Caco-2 (cell line): ENCODE results near the gene RHOU. TPM values are rescaled to one million over a fixed set of nuclear protein-coding genes. Genes with fewer than 3 reads are reported as not detected.
A peak's percentile ranks its signal among the peaks of the same experiment; 100 is the strongest.

ENCODE experiments used
- BruUV-seq: library from RNA; stranded (reverse); fragments of 400-500 nt; replicated peaks from 2 replicates; lab custom pipeline; 2021; lab: Mats Ljungman, UMichigan
- CTCF ChIA-PET: fragments of 300-600 bp; sonication (Branson Sonifier 250); formaldehyde crosslinking; loops from one replicate; lab custom pipeline; 2022; ENCODE audit warnings: antibody characterized with exemption; lab: Charles Lee
- POLR2A ChIA-PET: fragments of 300-600 bp; sonication (Branson Sonifier 250); formaldehyde crosslinking; loops from one replicate; lab custom pipeline; 2022; ENCODE audit warnings: antibody characterized with exemption; lab: Charles Lee
- DNase-seq, 2 experiments: peaks; one replicate each; pipeline versions ENCODE4 v3.0.0 to v3.0.0-alpha.2; 2020 to 2022
- H3K27me3 ChIP-seq: replicated peaks from 2 replicates; pipeline ENCODE4 v1.6.0; 2011; ENCODE audit warnings: low read length; ENCODE audit not compliant: control insufficient read depth, insufficient read depth
- H3K36me3 ChIP-seq: 2 replicates; pipeline ENCODE4 v1.5.1; 2011; ENCODE audit warnings: low read length; ENCODE audit not compliant: control insufficient read depth, insufficient read depth
- H3K4me1 ChIP-seq: fragments of 250-450 bp; sonication (Bioruptor Pico); 2 replicates; pipeline ENCODE4 v1.5.1; 2020; ENCODE audit warnings: mild to moderate bottlenecking
- H3K4me3 ChIP-seq: 2 replicates; pipeline ENCODE4 v1.5.1; 2011; ENCODE audit warnings: low read depth, mild to moderate bottlenecking, control low read depth, low read length
- H3K9me3 ChIP-seq: fragments of 250-450 bp; sonication (Bioruptor Pico); 2 replicates; pipeline ENCODE4 v1.5.1; 2020; ENCODE audit warnings: mild to moderate bottlenecking, moderate library complexity
- H3K27ac Mint-ChIP-seq: one replicate; pipeline ENCODE4 v1.8.0; 2022; ENCODE audit warnings: mixed read lengths; ENCODE audit not compliant: unreplicated experiment
- H3K27me3 Mint-ChIP-seq: one replicate; pipeline ENCODE4 v1.8.0; 2022; ENCODE audit warnings: mixed read lengths; ENCODE audit not compliant: insufficient read depth, unreplicated experiment
- H3K36me3 Mint-ChIP-seq: one replicate; pipeline ENCODE4 v1.8.0; 2022; ENCODE audit warnings: mild to moderate bottlenecking, mixed read lengths; ENCODE audit not compliant: insufficient read depth, unreplicated experiment
- H3K4me1 Mint-ChIP-seq: one replicate; pipeline ENCODE4 v1.8.0; 2022; ENCODE audit warnings: low read depth, mixed read lengths; ENCODE audit not compliant: unreplicated experiment
- H3K4me3 Mint-ChIP-seq: one replicate; pipeline ENCODE4 v1.8.0; 2022; ENCODE audit warnings: mild to moderate bottlenecking, moderate library complexity, mixed read lengths; ENCODE audit not compliant: unreplicated experiment
- H3K9me3 Mint-ChIP-seq: one replicate; pipeline ENCODE4 v1.8.0; 2022; ENCODE audit warnings: mixed read lengths; ENCODE audit not compliant: unreplicated experiment
- intact Hi-C: fragments of 100-400 bp; cut with micrococcal nuclease; formaldehyde crosslinking; loops from one replicate; pipeline ENCODE4 v1.10.0; 2022; ENCODE audit not compliant: unreplicated experiment
- total RNA-seq: library from RNA; stranded (reverse); gene quantifications from 2 replicates; pipeline ENCODE4 v1.2.3, GENCODE V29; 2022
- TF ChIP-seq, protein P1 (sequence below), 2 experiments: fragments of 200-600 bp in 1 of 2; IDR thresholded peaks; 1 replicate in 1 of 2; 2 replicates in 1 of 2; pipeline versions ENCODE4 v1.5.1 to v1.8.0; 2011 to 2022; ENCODE audit warnings: antibody characterized with exemption in 1 of 2, control low read depth in 1 of 2, inconsistent platforms in 1 of 2, low read depth in 1 of 2, low read length in 1 of 2, mild to moderate bottlenecking in 1 of 2, moderate library complexity in 1 of 2; ENCODE audit not compliant: insufficient read depth in 1 of 2, severe bottlenecking in 1 of 2, unreplicated experiment in 1 of 2

The RHOU gene
- total RNA-seq, 1 experiment from 2014 or later: 17.4 TPM

DNA sequence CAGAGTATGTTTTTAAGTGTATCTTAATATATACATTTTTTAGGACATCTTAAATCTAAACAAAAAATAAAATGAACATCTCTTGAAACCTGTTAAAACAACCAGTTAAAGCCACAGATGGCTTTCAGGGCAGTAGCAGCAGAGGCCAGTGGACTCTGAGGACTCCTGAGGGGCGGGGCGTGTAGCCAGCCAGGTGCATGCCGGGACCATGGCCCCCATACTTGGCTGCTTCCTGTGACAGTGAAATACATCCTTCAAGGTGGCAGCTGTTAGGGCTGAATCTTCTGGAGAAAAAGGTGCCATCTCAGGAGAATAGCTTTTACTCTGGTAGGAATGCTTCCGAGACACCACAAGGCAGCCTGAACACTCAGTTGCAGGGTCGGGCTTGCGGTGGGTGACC is 9.6 kb downstream of the RHOU start:
- Mint-ChIP-seq H3K4me1 (peaks cover 25% of the 10 kb centered on the region), H3K36me3 (peaks cover 51% of the 10 kb centered on the region), H3K27me3 (no peaks in the 10 kb centered on the region), H3K27ac (no peak overlapping the region), H3K9me3 (no peaks in the 10 kb centered on the region), H3K4me3 (no peak overlapping the region)
- ChIA-PET CTCF (no interaction called here), POLR2A (no interaction called here)
- Histone ChIP-seq H3K4me3 (no peak overlapping the region), H3K4me1 (peaks cover 20% of the 10 kb centered on the region), H3K27me3 (no peaks in the 10 kb centered on the region), H3K9me3 (no peaks in the 10 kb centered on the region), H3K36me3 (peaks cover 1% of the 10 kb centered on the region; the same call in 1 of the 2 replicates)
- no peak for DNase-seq
- TF ChIP-seq, protein P1, sequence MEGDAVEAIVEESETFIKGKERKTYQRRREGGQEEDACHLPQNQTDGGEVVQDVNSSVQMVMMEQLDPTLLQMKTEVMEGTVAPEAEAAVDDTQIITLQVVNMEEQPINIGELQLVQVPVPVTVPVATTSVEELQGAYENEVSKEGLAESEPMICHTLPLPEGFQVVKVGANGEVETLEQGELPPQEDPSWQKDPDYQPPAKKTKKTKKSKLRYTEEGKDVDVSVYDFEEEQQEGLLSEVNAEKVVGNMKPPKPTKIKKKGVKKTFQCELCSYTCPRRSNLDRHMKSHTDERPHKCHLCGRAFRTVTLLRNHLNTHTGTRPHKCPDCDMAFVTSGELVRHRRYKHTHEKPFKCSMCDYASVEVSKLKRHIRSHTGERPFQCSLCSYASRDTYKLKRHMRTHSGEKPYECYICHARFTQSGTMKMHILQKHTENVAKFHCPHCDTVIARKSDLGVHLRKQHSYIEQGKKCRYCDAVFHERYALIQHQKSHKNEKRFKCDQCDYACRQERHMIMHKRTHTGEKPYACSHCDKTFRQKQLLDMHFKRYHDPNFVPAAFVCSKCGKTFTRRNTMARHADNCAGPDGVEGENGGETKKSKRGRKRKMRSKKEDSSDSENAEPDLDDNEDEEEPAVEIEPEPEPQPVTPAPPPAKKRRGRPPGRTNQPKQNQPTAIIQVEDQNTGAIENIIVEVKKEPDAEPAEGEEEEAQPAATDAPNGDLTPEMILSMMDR (IDR thresholded peaks at IDR 0.05; ENCODE audit: insufficient read depth in 1 of 2, low read depth in 1 of 2, low read length in 1 of 2, severe bottlenecking in 1 of 2, unreplicated experiment in 1 of 2): no peak
- intact Hi-C loops: loop anchor here (5.0 kb wide), 1 partner anchor 37 kb away; no protein-coding TSS in a partner anchor
- BruUV-seq: no TSS peak

DNA sequence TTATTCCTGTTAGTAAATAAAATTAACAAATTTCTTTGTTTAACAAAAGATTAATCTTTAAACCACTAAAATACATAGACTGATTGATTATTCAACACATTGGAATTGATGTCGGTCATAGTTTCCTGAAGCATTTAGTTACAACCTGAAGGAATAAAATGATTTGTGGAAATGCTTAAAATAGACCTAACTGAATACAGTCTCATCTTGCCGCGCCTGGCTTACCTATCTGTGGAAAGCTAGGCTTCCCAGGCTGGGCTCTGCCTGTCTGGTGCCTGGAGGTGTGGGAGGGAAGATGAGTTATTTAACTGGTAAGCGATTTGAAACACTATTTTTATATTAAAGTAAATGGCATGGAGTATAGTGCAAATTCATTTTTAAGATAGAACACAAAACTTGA is 10.2 kb downstream of the RHOU start:
- peaks cover 25% of the 10 kb centered on the region for H3K4me1 Mint-ChIP-seq
- no peaks in the 10 kb centered on the region for H3K27me3 Mint-ChIP-seq
- no peak overlapping the region for H3K27ac Mint-ChIP-seq
- intact Hi-C loops: loop anchor here (5.0 kb wide), 1 partner anchor 37 kb away; no protein-coding TSS in a partner anchor
- peaks cover 45% of the 10 kb centered on the region for H3K36me3 Mint-ChIP-seq
- peaks cover 20% of the 10 kb centered on the region for H3K4me1 ChIP-seq
- no peak for DNase-seq
- ChIA-PET POLR2A (no interaction called here), CTCF (no interaction called here)
- H3K4me3 ChIP-seq: no peak overlapping the region
- no peak overlapping the region for H3K4me3 Mint-ChIP-seq
- H3K9me3 Mint-ChIP-seq: no peaks in the 10 kb centered on the region
- no peaks in the 10 kb centered on the region for H3K27me3 ChIP-seq
- peaks cover 1% of the 10 kb centered on the region; the same call in 1 of the 2 replicates for H3K36me3 ChIP-seq
- BruUV-seq: no TSS peak
- H3K9me3 ChIP-seq: no peaks in the 10 kb centered on the region
- TF ChIP-seq, protein P1 (IDR thresholded peaks at IDR 0.05; ENCODE audit: insufficient read depth in 1 of 2, low read depth in 1 of 2, low read length in 1 of 2, severe bottlenecking in 1 of 2, unreplicated experiment in 1 of 2): no peak

DNA sequence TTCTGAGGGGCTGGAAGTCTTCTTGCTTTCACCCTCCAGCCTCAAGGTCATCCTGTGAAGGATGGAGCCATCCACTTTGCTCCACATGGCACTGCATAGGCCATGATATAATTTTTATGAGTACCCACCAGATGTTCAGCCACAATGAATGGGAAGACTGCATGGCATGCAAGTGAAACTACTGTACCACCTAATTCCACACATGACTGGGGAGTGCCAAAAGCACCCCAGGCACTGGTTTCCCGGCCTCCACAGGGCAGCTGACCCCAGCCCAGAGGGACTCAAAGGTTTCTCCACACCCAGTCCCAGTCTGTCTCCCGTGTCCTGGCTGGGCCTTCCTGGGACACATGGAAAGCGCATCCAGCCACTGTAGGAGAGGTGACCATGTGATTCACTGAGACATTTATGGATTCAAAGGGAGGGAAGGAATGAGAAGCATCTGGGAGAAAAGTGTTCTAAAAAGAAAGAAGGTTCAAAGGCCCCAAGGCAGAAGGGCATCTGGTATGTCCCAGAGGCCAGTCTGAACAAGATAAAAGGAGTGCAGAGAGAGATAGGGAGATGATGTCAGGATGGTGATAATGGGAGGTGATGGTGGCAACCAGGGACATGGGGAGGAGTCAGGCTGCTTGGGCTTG is 12.1 kb downstream of the RHOU start:
- no peaks in the 10 kb centered on the region for H3K27me3 ChIP-seq
- no TSS peak for BruUV-seq
- peak overlapping the region; percentile 0 for H3K27ac Mint-ChIP-seq
- no peaks in the 10 kb centered on the region for H3K9me3 Mint-ChIP-seq
- peak; percentile 48 to 75 for DNase-seq
- intact Hi-C loops: loop anchor here (5.0 kb wide), 1 partner anchor 35 kb away; no protein-coding TSS in a partner anchor
- H3K4me3 Mint-ChIP-seq: no peak overlapping the region
- POLR2A ChIA-PET: no interaction called here
- peaks cover 41% of the 10 kb centered on the region for H3K36me3 Mint-ChIP-seq
- peaks cover 20% of the 10 kb centered on the region for H3K4me1 ChIP-seq
- no peaks in the 10 kb centered on the region for H3K9me3 ChIP-seq
- CTCF ChIA-PET: no interaction called here
- H3K27me3 Mint-ChIP-seq: no peaks in the 10 kb centered on the region
- 0 out of 2 replicates have a peak, but pooled peaks cover 1% of the 10 kb centered on the region for H3K36me3 ChIP-seq
- H3K4me1 Mint-ChIP-seq: peaks cover 25% of the 10 kb centered on the region
- H3K4me3 ChIP-seq: no peak overlapping the region
- TF ChIP-seq, protein P1 (IDR thresholded peaks at IDR 0.05; ENCODE audit: insufficient read depth in 1 of 2, low read depth in 1 of 2, low read length in 1 of 2, severe bottlenecking in 1 of 2, unreplicated experiment in 1 of 2): no peak
